ENCODE results near the gene SLCO4A1. TPM values are rescaled to one million over a fixed set of nuclear protein-coding genes. Genes with fewer than 3 reads are reported as not detected.

SLCO4A1 gene
- total and polyA plus RNA-seq, 4 donors, result 4.7 to 152 (median 42.5) TPM

DNA sequence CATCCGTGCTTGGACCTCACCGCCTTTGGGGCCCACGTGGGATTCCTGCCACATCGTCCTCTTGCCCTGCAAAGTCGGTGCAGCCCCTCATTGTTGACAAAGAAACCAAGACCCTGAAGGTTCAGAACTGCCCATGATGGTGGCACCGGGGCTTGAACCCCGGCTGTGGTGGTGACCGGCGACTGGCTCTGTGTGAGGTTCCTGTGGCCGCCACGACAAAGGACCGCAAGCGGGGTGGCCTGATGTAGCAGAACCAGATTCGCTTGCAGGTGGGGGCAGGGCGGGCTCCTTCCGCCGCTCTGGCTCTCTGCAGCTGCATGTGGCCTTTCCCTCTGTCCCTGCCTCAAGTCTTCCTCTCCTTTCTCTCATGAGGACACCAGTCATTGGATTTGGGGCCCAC lies 28.7 kb downstream of the SLCO4A1 start:
- H3K4me1 ChIP-seq (ENCODE audit: control insufficient read depth in 5 of 5, insufficient read depth in 5 of 5, low read length in 5 of 5), result peaks cover 0 to 28% (median 6%) of the 10 kb centered on the region in 5 donors

DNA sequence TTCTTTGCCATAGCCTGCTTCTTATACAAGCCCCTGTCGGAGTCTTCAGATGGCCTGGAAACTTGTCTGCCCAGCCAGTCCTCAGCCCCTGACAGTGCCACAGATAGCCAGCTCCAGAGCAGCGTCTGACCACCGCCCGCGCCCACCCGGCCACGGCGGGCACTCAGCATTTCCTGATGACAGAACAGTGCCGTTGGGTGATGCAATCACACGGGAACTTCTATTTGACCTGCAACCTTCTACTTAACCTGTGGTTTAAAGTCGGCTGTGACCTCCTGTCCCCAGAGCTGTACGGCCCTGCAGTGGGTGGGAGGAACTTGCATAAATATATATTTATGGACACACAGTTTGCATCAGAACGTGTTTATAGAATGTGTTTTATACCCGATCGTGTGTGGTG lies 29.5 kb downstream of the SLCO4A1 start:
- no peak overlapping the region for H3K9ac ChIP-seq (ENCODE audit: insufficient read depth in 1 of 2, low read length in 2 of 2)
- DNase-seq, result no peak
- ATAC-seq (ENCODE audit: insufficient read depth, low FRiP score), result no peak
- no peak overlapping the region for H3K27ac ChIP-seq (ENCODE audit: low read depth in 1 of 2, low read length in 1 of 2)
- no peak overlapping the region for H3K4me3 ChIP-seq
- peaks cover 0 to 26% (median under 1%) of the 10 kb centered on the region in 5 donors for H3K4me1 ChIP-seq (ENCODE audit: control insufficient read depth in 5 of 5, insufficient read depth in 5 of 5, low read length in 5 of 5)
- WGBS, 2 donors, result 36 to 64% methylated on average over 15 of the region's 15 CpGs
- H3K27me3 ChIP-seq (ENCODE audit: control insufficient read depth in 3 of 3, insufficient read depth in 3 of 3, low read length in 2 of 3), result no peaks in the 10 kb centered on the region
- H3K36me3 ChIP-seq (ENCODE audit: control insufficient read depth in 4 of 4, insufficient read depth in 4 of 4, low read length in 4 of 4), result peaks cover 0 to 16% (median 0%) of the 10 kb centered on the region in 4 donors
- no peak for TF ChIP-seq CTCF (IDR thresholded peaks at IDR 0.05; ENCODE audit: control extremely low read depth, extremely low read depth)
- no peaks in the 10 kb centered on the region for H3K9me3 ChIP-seq (ENCODE audit: control insufficient read depth in 4 of 4, insufficient read depth in 3 of 4, low read length in 3 of 4)

More for the DNA sequence above, 28.7 kb downstream of the SLCO4A1 start:
- DNase-seq, result no peak
- Histone ChIP-seq H3K9me3 (ENCODE audit: control insufficient read depth in 4 of 4, insufficient read depth in 3 of 4, low read length in 3 of 4) (no peaks in the 10 kb centered on the region), H3K4me3 (no peak overlapping the region), H3K27ac (ENCODE audit: low read depth in 1 of 2, low read length in 1 of 2) (no peak overlapping the region), H3K9ac (ENCODE audit: insufficient read depth in 1 of 2, low read length in 2 of 2) (no peak overlapping the region), H3K36me3 (ENCODE audit: control insufficient read depth in 4 of 4, insufficient read depth in 4 of 4, low read length in 4 of 4) (peaks cover 0 to 16% (median 0%) of the 10 kb centered on the region in 4 donors), H3K27me3 (ENCODE audit: control insufficient read depth in 3 of 3, insufficient read depth in 3 of 3, low read length in 2 of 3) (no peaks in the 10 kb centered on the region)
- no peak for ATAC-seq (ENCODE audit: insufficient read depth, low FRiP score)
- 86 to 90% methylated on average over 17 of the region's 17 CpGs for WGBS, 2 donors
- TF ChIP-seq CTCF (IDR thresholded peaks at IDR 0.05; ENCODE audit: control extremely low read depth, extremely low read depth), result no peak

- Histone ChIP-seq H3K9me3 (ENCODE audit: control insufficient read depth in 4 of 4, insufficient read depth in 3 of 4, low read length in 3 of 4) (no peaks in the 10 kb centered on the region), H3K4me1 (ENCODE audit: control insufficient read depth in 5 of 5, insufficient read depth in 5 of 5, low read length in 5 of 5) (peaks cover 0 to 4% (median 0%) of the 10 kb centered on the region in 5 donors), H3K4me3 (no peak overlapping the region), H3K9ac (ENCODE audit: insufficient read depth in 1 of 2, low read length in 2 of 2) (no peak overlapping the region), H3K36me3 (ENCODE audit: control insufficient read depth in 4 of 4, insufficient read depth in 4 of 4, low read length in 4 of 4) (peaks cover 0 to 11% (median 0%) of the 10 kb centered on the region in 4 donors), H3K27ac (ENCODE audit: low read depth in 1 of 2, low read length in 1 of 2) (no peak overlapping the region), H3K27me3 (ENCODE audit: control insufficient read depth in 3 of 3, insufficient read depth in 3 of 3, low read length in 2 of 3) (no peaks in the 10 kb centered on the region)
- DNase-seq, result no peak
- ATAC-seq (ENCODE audit: insufficient read depth, low FRiP score), result no peak
- 93 to 94% methylated on average over 11 of the region's 11 CpGs for WGBS, 2 donors
- no peak for TF ChIP-seq CTCF (IDR thresholded peaks at IDR 0.05; ENCODE audit: control extremely low read depth, extremely low read depth)
Measured at GRCh38 chr20:62674370-62674769, 32.1 kb downstream of the SLCO4A1 start.
